HG03066 (cell line): ENCODE measurements around the gene HTR2C.
"Not testable (repeated sequence)": the region's sequence is repeated elsewhere in the genome, so short reads cannot be mapped to it uniquely, and the experiment has no call there.

Experiments
- ATAC-seq: cut with Tn5 transposase; IDR thresholded peaks from one replicate; pipeline ENCODE4 v1.9.1; 2021; ENCODE audit warnings: low read depth; ENCODE audit not compliant: unreplicated experiment

The HTR2C gene

DNA sequence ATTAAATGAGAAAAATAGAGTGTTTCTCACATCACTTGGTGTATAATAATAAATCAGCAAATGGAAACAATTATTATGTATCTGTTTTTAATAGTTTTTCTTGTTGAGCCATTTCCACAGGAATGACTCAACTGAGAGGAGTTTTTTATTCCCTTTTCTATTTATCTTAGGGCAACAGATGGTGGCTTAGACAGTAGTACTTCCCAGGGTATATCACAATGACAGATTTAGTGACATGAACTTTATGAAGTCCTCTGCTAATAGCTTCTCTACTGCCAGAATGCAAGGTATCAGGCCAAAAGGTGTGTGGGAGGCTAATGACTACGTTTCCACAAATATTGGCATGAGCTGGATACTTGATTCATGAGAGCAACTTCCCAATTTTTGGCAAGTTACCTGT, 126.7 kb downstream of the HTR2C start:
- no peak for ATAC-seq

DNA sequence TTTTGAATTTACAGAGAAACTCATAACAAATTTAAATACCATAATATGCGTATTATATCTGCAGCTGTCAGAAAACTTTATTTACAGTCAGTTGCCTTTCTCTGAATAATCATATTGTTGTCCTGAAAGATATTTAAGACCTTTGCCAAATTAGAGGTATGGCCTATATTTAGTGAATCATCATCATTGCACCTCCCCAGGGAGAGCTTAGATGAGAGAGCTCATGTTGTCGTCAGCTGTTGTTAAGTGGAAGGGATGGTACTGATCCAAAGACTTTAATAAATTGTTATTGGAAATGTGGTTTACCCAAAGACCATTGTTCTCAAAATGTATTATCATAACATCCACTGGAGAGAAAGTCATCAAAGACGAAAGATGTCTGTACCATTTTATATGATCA, 128.6 kb downstream of the HTR2C start:
- ATAC-seq: no peak

DNA sequence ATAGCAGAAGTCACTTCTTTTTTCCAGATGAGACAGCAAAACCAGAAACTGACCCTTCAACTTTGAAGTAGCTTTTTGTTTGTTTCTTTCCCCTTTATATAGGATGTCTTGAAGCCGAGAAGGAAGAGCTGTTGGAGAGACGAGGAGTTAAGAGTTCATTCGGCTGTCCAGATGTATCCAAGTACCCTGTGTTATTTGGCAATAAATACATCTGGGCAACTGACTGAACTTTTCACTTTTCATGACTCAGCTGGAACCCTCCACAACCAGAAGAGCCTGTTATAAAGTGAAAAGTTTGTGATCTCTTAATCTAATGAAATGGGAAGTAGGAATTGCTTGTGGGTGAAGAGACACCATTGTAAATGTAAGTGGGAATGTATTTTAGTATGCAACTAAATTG, 131.2 kb downstream of the HTR2C start:
- ATAC-seq: no peak

DNA sequence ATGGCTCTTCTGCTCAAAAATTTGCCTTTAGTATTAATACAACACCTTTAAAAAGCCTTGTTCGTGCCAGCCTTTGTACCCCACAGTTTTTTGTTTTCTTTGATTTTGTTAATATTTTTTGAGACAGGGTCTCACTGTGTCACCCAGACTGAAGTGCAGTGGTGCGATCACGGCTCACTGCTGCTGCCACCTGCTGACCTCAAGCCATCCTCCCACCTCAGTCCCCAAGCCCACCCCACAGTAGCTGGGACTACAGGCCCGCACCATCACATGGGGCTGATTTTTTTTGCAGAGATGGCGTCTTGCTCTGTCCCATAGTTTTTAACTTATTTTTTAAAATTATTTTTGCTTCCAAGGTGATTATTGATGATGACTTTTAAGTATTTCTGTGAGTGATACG, 134.0 kb downstream of the HTR2C start:
- no peak for ATAC-seq

DNA sequence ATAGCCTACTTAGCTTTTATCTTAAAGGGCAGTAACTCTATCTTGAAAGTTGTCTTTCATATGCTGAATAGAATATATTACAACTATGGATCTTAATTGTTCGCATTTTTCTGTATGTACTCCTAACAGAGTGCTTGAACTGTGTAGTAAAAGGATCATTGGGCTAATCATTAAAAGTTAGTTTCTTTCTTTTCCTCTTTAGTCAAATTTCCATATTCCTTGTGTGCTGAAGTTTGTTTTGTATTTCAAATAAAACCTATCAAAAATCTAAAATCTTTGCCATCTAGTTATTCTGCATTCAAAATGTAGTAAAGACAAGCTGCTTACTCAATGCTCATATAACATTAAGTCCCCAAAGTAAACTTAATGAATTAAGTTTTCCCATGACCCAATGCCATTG, 182.7 kb downstream of the HTR2C start:
- ATAC-seq: no peak

DNA sequence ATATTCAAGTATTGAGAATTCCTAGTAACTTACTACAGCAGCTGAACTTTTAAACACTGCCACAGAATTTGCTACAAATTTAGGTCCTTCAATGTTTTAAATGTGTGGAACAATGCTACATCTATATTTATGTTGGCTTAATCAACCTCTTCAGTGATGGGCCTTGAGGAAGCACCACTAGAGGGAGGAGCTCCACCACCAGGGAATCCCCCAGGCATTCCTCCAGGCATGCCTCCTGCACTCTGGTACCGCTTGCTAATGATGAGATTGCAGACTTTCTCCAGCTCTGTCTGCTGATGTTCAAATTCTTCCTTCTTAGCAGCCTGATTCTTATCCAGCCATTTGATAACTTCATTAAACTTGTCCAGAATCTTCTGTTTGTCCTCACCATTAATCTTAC, 190.8 kb downstream of the HTR2C start:
- ATAC-seq: no peak

DNA sequence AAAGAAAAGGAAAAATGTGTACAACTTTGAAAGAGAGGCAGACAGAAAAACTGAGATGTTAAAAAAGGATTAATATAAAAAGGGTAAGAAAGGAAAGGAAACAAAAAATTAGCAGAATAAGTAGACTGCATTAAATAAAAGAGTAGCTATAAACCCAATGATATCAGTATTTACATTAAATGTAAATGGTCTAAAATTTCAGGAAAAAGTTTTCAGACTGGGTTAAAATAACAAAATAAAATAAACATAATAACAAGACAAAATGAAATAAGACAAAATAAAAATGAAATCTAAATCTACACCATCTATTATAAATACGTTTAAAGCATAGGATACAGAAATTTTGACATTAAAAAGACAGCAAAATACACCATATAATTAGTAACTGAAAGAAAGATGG, 199.0 kb downstream of the HTR2C start:
- ATAC-seq: no peak

DNA sequence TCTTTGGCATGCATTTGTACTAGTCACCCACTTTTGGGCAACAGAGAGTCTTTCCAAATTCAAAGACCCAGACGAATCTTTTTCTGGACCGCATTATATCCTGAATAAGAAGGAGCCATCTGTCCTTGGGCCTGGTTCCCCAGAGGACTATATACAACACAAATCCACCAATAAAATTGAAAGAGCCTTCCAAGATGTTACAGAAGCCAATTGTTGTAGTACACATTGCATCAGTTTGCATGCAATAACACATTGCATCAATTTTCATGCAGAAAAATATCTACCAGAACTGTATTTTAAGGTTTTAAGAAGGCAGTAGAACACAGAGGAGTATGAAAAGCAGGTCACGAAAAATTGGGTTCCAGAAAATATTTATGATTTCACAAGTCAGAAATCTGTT, 203.2 kb downstream of the HTR2C start:
- ATAC-seq: no peak

DNA sequence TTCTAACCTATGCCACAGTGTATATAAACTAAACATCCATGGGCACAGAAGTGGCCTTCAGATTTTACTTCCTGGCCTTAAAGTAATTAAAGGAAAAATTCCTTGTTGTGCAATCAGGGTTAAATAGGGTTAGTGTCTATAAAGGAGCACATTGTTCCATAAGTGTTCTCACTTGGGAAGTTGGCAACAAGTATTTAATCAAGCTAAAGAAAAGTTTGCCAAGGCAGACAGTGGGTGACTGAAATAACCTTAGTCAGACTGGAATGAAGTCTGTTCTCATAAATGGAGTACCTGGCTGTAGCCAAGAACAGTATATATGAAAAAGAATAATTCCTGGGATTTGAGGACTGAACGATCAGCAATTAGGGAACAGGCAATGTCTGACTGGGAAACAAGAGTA, 213.6 kb downstream of the HTR2C start:
- no peak for ATAC-seq

DNA sequence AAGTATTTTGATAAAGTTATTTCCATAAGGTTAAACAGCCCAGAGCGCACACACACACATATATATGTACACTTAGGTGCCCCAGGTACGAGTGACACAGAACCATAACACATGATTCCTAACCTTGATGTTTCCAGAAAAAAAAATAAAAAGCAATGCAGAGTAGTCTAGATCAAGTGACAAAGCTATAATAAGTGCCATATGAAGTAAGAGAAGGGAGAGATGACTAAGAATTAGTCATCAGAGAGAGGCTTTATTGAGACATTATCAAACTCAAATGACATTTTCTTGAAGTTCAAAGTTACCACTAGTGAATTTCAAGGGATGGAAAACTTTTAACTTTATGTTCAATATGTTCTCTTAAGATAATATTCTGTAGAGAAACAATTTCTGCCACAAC, 215.0 kb downstream of the HTR2C start:
- no peak for ATAC-seq

DNA sequence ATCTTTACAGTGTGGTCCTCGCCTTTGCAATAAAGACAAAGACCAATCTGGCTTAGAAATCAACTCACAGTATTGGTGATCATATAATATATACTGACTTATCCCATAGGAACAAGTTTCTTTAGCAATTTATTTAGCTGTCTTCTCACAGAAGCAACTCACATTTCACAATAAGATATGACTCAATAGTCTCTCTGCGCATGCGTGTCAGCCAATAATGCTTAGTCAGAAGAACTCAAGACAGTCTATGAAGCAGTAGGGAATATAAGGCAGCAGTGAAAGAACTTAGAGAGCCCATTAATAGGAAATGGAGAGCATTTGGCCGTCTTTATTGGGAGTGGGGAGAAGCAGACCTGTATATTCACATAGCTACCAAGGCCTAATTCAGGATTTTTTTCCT, 216.8 kb downstream of the HTR2C start:
- no peak for ATAC-seq

DNA sequence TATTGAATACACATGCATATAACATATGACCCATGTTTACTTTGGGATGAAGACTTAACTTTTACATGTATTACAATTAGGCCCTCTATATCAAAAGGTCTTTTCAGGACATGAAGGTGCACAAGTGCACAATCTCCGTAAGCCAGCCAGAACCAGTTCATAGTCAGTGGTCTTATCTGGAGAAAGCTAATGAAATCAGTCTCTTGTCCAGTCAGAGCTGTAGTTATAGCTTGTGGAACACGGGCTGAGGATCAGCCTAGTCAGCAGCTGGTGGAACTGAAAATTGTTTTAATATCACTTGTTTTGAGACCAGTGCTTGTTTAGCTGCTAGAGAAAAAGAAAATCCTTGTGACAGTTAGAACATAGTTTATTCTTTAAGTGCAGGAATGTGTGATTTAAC, 235.6 kb downstream of the HTR2C start:
- no peak for ATAC-seq

DNA sequence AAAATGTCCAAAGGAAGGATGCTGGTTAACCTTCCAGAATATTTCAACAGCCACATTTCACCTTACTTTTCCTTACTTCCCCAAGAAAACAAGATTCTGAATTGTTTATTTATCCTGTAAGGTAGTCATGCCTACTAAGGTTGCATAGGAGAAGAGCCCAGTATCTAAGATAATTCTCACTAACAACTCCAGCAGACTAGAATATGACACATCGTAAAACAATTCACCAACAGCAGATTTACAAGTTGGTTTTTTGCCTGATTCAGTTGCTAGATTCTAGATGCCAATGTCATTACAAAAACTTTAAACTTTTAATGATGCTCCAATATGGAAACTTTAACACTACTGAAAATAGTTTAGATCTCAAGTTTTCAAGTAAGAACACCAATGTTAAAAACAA, 257.2 kb downstream of the HTR2C start:
- no peak for ATAC-seq

DNA sequence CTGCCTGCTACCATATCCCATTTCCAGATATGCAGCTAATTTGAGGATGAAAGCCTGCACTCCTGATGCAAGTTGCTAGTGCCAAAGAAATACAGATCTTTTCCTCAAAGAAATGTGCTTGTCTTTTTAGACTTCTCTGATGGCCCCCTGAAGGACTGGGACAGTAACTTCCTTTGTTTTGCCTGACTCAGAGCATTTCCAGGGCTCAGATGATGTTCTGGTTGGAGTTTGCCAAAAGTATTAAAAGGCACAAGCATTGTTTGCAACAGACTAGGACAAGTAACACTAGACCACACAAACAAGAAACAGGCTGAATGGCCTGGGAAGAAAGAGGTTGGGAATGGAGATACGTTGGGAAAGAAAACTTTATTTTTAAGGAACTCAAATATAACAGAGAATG, 258.3 kb downstream of the HTR2C start:
- no peak for ATAC-seq

DNA sequence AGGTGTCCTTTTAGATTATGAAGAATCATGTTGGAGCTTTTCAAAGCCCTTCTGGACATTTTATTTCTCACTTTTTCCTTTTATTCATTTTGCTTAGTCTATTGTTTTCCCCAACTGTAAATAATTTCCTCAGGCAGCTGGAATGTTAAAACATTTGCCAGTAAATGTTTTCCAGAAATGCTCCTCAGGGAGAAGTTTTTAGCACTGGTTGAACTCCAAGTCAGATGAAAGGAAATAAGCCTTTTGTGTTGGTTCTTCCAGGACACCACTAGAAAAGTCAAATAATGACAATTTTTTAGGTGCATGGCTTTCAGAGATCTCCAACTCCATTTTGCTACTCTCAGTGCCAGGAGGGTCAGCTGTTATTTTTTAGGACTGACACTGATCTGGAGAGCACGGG, 305.6 kb downstream of the HTR2C start:
- ATAC-seq: no peak

DNA sequence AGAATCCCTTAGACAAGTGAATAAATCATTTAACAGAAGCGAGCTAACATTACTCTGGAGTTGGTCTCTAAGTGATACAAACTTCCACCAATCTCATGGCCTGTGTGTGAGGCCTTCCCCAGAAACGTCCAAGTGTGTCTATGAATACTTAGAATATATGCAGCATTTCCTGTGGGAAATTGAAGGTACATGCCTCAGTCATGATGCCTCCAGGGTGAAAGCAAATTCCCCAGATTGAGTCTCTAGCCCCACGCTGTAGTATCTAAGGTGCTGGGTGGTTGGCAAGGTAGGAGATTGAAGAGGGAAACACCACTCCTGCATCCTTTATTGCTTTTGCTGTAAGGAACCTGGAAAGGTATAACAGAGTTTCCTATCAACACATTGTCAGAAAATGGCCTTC, 319.7 kb downstream of the HTR2C start:
- no peak for ATAC-seq

DNA sequence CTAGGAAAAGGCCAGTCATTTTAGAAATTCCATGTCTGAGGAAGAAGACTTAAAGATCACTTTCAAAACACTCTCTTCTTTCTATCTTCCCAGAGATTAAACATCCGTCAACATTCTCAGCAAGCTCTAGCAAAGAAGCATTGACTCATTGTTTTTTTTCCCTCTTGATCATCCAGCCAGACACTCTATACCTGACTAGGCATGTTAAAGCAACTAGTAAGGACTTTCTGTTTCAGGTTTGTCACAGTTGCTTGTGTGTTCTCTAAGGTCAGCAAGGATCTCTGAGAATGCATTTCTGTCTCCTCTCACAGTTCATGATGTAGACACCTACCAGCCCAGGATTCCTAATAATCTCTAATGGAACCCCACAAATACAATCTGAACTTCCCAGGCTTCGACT, 321.4 kb downstream of the HTR2C start:
- ATAC-seq: no peak

DNA sequence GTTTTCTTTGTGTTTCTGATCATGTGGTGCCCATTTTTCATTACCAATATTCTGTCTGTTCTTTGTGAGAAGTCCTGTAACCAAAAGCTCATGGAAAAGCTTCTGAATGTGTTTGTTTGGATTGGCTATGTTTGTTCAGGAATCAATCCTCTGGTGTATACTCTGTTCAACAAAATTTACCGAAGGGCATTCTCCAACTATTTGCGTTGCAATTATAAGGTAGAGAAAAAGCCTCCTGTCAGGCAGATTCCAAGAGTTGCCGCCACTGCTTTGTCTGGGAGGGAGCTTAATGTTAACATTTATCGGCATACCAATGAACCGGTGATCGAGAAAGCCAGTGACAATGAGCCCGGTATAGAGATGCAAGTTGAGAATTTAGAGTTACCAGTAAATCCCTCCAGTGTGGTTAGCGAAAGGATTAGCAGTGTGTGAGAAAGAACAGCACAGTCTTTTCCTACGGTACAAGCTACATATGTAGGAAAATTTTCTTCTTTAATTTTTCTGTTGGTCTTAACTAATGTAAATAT, 323.2 kb downstream of the HTR2C start:
- ATAC-seq: no peak

DNA sequence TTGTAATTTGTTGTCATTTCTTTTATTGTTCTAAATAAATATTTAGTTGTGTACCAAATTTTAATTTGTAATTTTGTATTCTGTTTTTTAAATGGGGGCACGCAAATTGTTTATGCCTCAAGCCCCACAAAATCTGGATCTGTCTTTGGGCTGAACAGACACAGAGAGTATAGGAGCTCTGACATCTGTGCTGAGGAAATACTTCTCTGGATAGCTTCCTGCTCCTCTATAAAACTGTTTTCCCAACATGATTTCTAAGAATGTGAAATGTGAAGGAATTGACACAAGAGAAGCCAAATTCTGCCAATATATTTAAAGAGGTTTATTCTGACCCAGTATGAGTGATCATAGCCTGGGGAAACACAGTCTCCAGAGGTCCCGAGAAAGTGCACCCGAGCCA, 340.5 kb downstream of the HTR2C start:
- ATAC-seq: no peak

DNA sequence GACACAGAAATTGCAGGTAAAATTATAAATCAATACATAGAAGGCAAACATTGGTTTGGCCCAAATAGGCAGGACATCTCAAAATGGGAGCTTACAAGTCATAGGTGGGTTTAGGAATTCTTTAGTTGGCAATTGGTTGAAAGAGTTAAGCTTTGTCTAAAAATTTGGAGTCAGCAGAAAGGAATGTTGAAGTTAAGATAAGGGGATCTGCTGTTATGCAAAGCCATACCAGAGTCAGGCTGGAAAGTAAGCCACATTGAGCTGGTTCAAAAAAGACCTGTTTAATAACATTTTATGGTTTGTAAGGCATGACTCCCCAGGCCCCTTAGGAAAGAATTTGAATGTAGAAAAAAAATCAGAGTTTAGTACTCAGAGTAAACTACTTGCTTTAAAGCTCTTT, 341.0 kb downstream of the HTR2C start:
- no peak for ATAC-seq

DNA sequence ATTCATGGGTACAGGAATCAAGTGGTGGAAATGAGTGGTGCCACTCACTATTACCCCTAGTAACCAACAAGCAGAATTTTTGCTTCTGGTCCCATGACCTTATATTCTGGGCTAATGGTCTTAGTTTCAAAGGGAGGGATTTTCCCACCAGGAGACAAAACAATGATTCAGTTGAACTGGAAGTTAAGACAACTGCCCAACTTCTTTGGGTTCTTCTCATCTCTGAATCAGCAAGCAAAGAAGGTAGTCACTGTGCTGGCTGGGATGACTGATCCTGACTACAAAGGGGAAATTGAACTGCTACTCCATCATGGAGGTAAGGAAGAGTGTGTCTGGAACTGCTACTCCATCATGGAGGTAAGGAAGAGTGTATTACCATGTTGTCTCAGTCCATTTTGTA, 346.3 kb downstream of the HTR2C start:
- no peak for ATAC-seq

DNA sequence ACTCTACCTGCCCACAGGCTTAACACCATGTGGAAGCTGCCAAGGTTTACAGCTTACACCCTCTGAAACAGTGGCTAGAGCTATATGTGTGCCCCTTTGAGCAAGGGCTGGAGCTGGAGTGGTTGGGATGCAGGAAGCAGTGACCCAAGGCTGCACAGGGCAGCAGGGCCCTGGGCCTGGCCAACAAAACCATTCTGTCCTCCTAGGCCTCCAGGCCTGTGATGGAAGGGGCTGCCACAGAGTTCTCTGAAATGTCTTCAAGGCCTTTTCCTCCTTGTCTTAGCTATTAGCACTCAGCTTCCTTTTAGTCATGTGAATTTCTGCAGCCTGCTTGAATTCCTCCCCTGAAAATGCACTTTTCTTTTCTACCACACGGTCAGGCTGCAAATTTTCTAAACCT, 348.7 kb downstream of the HTR2C start:
- ATAC-seq: no peak

DNA sequence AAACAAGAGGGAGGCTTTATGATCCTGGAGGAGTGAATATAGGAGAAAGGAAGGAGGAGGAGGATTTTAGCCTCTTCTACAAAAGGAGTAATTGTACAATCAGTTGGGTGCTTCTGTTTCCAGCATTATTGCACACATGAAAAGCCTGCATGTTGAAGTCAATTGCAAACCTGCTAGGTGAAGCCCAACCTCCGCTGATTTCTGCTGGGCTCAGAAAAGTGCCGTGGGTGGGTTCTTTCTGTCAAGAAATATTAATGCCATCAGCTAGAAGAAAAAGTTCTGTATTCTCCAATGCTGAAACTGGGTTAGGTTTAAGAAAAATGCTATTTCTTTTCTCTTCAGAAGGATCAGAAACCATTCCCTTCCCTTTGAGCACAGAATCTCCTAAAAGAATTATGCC, 349.4 kb downstream of the HTR2C start:
- not testable (repeated sequence) for ATAC-seq

DNA sequence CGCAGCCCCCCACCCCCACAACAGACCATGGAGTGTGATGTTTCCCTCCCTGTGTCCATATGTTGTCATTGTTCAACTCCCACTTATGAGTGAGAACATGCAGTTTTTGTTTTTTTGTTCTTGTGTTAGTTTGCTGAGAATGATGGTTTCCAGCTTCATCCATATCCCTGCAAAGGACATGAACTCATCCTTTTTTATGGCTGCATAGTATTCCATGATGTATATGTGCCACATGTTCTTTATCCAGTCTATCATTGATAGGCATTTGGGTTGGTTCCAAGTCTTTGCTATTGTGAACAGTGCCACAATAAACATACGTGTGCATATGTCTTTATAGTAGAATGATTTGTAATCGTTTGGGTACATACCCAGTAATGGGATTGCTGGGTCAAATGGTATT, 353.2 kb downstream of the HTR2C start:
- not testable (repeated sequence) for ATAC-seq
